GM23248 (cell line): ENCODE results near the gene IQSEC3.

Source experiments
- EZH2 ChIP-seq: fragments of 200-600 bp; sonication (generic); IDR thresholded peaks from 2 replicates; pipeline ENCODE4 v1.6.1; 2018; ENCODE audit warnings: antibody characterized with exemption, mild to moderate bottlenecking; ENCODE audit not compliant: insufficient read depth, poor library complexity, severe bottlenecking
- EZH2phosphoT487 ChIP-seq: fragments of 200-600 bp; sonication (generic); IDR thresholded peaks from 2 replicates; pipeline ENCODE4 v1.6.1; 2018; ENCODE audit warnings: antibody characterized with exemption, moderate library complexity, mild to moderate bottlenecking, low read depth; ENCODE audit not compliant: insufficient read depth

- TF ChIP-seq EZH2phosphoT487 = no peak
- TF ChIP-seq EZH2 = no peak
Observed at GRCh38 chr12:165862-166368, 99.3 kb downstream of the IQSEC3 start.
